CD1c-positive myeloid dendritic cell (primary cell): ENCODE measurements around the gene KDM4C.

ENCODE experiments used
- DNase-seq: peaks from one replicate; pipeline ENCODE4 v3.0.0-alpha.2; 2016; ENCODE audit errors: extremely low spot score

Gene KDM4C

GRCh38 chr9:7210854-7211637, 453.3 kb downstream of the KDM4C start:
- DNase-seq = no peak

GRCh38 chr9:7211657-7212056, 453.9 kb downstream of the KDM4C start:
- DNase-seq = no peak

- DNase-seq = no peak
Measured at GRCh38 chr9:7212101-7212500, 454.3 kb downstream of the KDM4C start.

- no peak for DNase-seq
Measured at GRCh38 chr9:7216004-7216841, 458.4 kb downstream of the KDM4C start.

GRCh38 chr9:7223981-7224380, 466.2 kb downstream of the KDM4C start:
- DNase-seq = no peak
